SK-N-SH treated with all-trans-retinoic acid at 6 μM for 48 hours (cell line): Measurements from ENCODE around the gene ALDOA.

ENCODE experiments used
- ATAC-seq: fragments of 200-7000 bp; cut with Tn5 transposase; 3 replicates; pipeline ENCODE4 v1.9.1; 2020; ENCODE audit warnings: mild to moderate bottlenecking, moderate library complexity
- BACH2 ChIP-seq: fragments of 250-450 bp; sonication (Bioruptor Pico); IDR thresholded peaks from 2 replicates; pipeline ENCODE4 v1.9.0; 2021; ENCODE audit warnings: mild to moderate bottlenecking, borderline replicate concordance
- CREB5 ChIP-seq: fragments of 250-450 bp; sonication (Bioruptor Pico); IDR thresholded peaks from 2 replicates; pipeline ENCODE4 v1.5.1; 2020; ENCODE audit warnings: low read depth, mild to moderate bottlenecking, moderate library complexity
- CSDC2 ChIP-seq: fragments of 250-450 bp; sonication (Bioruptor Pico); IDR thresholded peaks from 2 replicates; pipeline ENCODE4 v1.5.0; 2020; ENCODE audit warnings: mild to moderate bottlenecking, moderate library complexity
- ESRRG ChIP-seq: fragments of 250-450 bp; sonication (Bioruptor Pico); IDR thresholded peaks from 2 replicates; pipeline ENCODE4 v1.6.1; 2021; ENCODE audit warnings: mild to moderate bottlenecking
- GLIS3 ChIP-seq: fragments of 250-450 bp; sonication (Bioruptor Pico); IDR thresholded peaks from 2 replicates; pipeline ENCODE4 v1.5.0; 2020; ENCODE audit warnings: mild to moderate bottlenecking, moderate library complexity
- ISL1 ChIP-seq: fragments of 250-450 bp; sonication (Bioruptor Pico); IDR thresholded peaks from 2 replicates; pipeline ENCODE4 v2.1.2; 2022; ENCODE audit warnings: mild to moderate bottlenecking, moderate library complexity
- OSR1 ChIP-seq: fragments of 250-450 bp; sonication (Bioruptor Pico); IDR thresholded peaks from 2 replicates; pipeline ENCODE4 v1.8.0; 2022; ENCODE audit warnings: moderate library complexity, mild to moderate bottlenecking, inconsistent platforms
- PPARA ChIP-seq: fragments of 250-450 bp; sonication (Bioruptor Pico); IDR thresholded peaks from 2 replicates; pipeline ENCODE4 v1.5.0; 2020; ENCODE audit warnings: mild to moderate bottlenecking, borderline replicate concordance
- SNAI2 ChIP-seq: fragments of 250-450 bp; sonication (Bioruptor Pico); IDR thresholded peaks from 2 replicates; pipeline ENCODE4 v1.5.0; 2020; ENCODE audit warnings: mild to moderate bottlenecking, moderate library complexity
- TCF4 ChIP-seq: fragments of 250-450 bp; sonication (Bioruptor Pico); IDR thresholded peaks from 2 replicates; pipeline ENCODE4 v1.8.0; 2021; ENCODE audit warnings: mild to moderate bottlenecking, moderate library complexity, borderline replicate concordance
- TOX ChIP-seq: fragments of 250-450 bp; sonication (Bioruptor Pico); IDR thresholded peaks from 2 replicates; pipeline ENCODE4 v1.8.0; 2021; ENCODE audit warnings: mild to moderate bottlenecking, moderate library complexity, borderline replicate concordance
- TSHZ2 ChIP-seq: fragments of 250-450 bp; sonication (Bioruptor Pico); IDR thresholded peaks from 2 replicates; pipeline ENCODE4 v1.5.0; 2020; ENCODE audit warnings: mild to moderate bottlenecking, moderate library complexity
- ZC3H10 ChIP-seq: fragments of 250-450 bp; sonication (Bioruptor Pico); IDR thresholded peaks from 2 replicates; pipeline ENCODE4 v1.5.1; 2021; ENCODE audit warnings: mild to moderate bottlenecking, moderate library complexity
- ZFP3 ChIP-seq: fragments of 250-450 bp; sonication (Bioruptor Pico); IDR thresholded peaks from 2 replicates; pipeline ENCODE4 v1.5.0; 2020; ENCODE audit warnings: mild to moderate bottlenecking, moderate library complexity
- ZFP30 ChIP-seq: fragments of 450-650 bp; formaldehyde crosslinking; IDR thresholded peaks from 2 replicates; pipeline ENCODE4 v1.5.0; 2022; ENCODE audit warnings: mild to moderate bottlenecking, moderate library complexity
- ZNF565 ChIP-seq: fragments of 450-650 bp; formaldehyde crosslinking; conservative IDR thresholded peaks from 2 replicates; pipeline ENCODE4 v1.5.0; 2020; ENCODE audit warnings: low read depth, mild to moderate bottlenecking, moderate library complexity
- ZNF70 ChIP-seq: fragments of 450-650 bp; formaldehyde crosslinking; IDR thresholded peaks from 2 replicates; pipeline ENCODE4 v1.5.0; 2020; ENCODE audit warnings: mild to moderate bottlenecking, moderate library complexity
- TF ChIP-seq, protein P1 (sequence below): fragments of 250-450 bp; sonication (Bioruptor Pico); IDR thresholded peaks from 2 replicates; pipeline ENCODE4 v1.8.0; 2021; ENCODE audit warnings: low read depth, mild to moderate bottlenecking, moderate library complexity, borderline replicate concordance
- TF ChIP-seq, protein P2 (sequence below): fragments of 250-450 bp; sonication (Bioruptor Pico); IDR thresholded peaks from 2 replicates; pipeline ENCODE4 v1.8.0; 2020; ENCODE audit warnings: mild to moderate bottlenecking, moderate library complexity, borderline replicate concordance

Gene ALDOA

GRCh38 chr16:30086291-30087140, 21.0 kb downstream of the ALDOA start (continued):
- TF ChIP-seq ZNF565 (CRISPR knock-in tag) = no peak
- TF ChIP-seq, all 23 proteins: peak for 0

- no peak for TF ChIP-seq ZNF70 (CRISPR knock-in tag)
- TF ChIP-seq ZFP3 (CRISPR knock-in tag) = no peak
- TF ChIP-seq, protein P1, sequence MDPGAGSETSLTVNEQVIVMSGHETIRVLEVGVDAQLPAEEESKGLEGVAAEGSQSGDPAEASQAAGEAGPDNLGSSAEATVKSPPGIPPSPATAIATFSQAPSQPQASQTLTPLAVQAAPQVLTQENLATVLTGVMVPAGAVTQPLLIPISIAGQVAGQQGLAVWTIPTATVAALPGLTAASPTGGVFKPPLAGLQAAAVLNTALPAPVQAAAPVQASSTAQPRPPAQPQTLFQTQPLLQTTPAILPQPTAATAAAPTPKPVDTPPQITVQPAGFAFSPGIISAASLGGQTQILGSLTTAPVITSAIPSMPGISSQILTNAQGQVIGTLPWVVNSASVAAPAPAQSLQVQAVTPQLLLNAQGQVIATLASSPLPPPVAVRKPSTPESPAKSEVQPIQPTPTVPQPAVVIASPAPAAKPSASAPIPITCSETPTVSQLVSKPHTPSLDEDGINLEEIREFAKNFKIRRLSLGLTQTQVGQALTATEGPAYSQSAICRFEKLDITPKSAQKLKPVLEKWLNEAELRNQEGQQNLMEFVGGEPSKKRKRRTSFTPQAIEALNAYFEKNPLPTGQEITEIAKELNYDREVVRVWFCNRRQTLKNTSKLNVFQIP (CRISPR knock-in tag) = no peak
- TF ChIP-seq, protein P2, sequence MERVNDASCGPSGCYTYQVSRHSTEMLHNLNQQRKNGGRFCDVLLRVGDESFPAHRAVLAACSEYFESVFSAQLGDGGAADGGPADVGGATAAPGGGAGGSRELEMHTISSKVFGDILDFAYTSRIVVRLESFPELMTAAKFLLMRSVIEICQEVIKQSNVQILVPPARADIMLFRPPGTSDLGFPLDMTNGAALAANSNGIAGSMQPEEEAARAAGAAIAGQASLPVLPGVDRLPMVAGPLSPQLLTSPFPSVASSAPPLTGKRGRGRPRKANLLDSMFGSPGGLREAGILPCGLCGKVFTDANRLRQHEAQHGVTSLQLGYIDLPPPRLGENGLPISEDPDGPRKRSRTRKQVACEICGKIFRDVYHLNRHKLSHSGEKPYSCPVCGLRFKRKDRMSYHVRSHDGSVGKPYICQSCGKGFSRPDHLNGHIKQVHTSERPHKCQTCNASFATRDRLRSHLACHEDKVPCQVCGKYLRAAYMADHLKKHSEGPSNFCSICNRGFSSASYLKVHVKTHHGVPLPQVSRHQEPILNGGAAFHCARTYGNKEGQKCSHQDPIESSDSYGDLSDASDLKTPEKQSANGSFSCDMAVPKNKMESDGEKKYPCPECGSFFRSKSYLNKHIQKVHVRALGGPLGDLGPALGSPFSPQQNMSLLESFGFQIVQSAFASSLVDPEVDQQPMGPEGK (CRISPR knock-in tag) = no peak
- TF ChIP-seq TOX = no peak
- no peak for TF ChIP-seq ISL1 (CRISPR knock-in tag)
- no peak for TF ChIP-seq ESRRG (CRISPR knock-in tag)
- no peak for TF ChIP-seq PPARA (CRISPR knock-in tag)
- no peak for TF ChIP-seq CREB5 (CRISPR knock-in tag)
- no peak for TF ChIP-seq GLIS3 (CRISPR knock-in tag)
- no peak for TF ChIP-seq ZFP30 (CRISPR knock-in tag)
- TF ChIP-seq CSDC2 (CRISPR knock-in tag) = no peak
- TF ChIP-seq TCF4 (CRISPR knock-in tag) = no peak
- TF ChIP-seq SNAI2 (CRISPR knock-in tag) = no peak
- ATAC-seq = no peak
These were observed 21.8 kb downstream of the ALDOA start for GRCh38 chr16:30087181-30087898.

DNA sequence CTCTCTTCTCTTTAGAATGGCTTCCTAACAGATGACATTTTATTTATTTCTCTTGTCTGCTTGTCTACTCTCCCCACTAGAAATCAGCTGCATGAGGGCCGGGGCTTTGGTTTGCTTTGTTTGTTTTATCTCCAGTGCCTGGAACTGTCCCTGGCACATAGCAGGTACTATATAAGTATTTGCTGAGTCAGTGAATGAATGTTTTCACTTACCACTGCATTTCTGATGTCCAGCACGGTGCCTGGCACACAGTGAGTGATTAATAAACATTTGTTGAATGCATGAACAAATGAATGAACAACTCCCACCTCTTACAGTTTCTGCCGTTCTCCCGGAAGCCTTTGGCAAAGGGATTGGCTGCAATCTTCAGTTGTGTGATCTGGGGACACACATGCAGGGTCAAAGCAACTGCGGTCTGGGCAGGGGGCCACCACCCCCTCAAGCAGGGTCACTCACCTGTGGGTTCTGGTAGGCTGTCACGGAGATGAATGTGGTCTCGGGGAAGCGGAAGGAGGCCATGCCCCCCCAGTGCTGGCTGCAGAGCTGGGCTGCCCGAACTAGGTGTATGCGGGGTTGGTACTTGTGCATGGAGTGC, 22.8 kb downstream of the ALDOA start:
- ATAC-seq = no peak
- TF ChIP-seq OSR1 (CRISPR knock-in tag) (no peak), ESRRG (CRISPR knock-in tag) (no peak), ZNF565 (CRISPR knock-in tag) (no peak), PPARA (CRISPR knock-in tag) (no peak), ZC3H10 (CRISPR knock-in tag) (no peak), BACH2 (CRISPR knock-in tag) (no peak), CREB5 (CRISPR knock-in tag) (no peak), ISL1 (CRISPR knock-in tag) (no peak), ZFP3 (CRISPR knock-in tag) (no peak), TSHZ2 (CRISPR knock-in tag) (no peak), SNAI2 (CRISPR knock-in tag) (no peak)
- TF ChIP-seq, protein P1 (CRISPR knock-in tag) = no peak
